HG03196 (cell line): ENCODE results near the gene SDSL.

Source experiments
- ATAC-seq: cut with Tn5 transposase; IDR thresholded peaks from one replicate; pipeline ENCODE4 v1.9.1; 2021; ENCODE audit not compliant: unreplicated experiment

The SDSL gene

DNA sequence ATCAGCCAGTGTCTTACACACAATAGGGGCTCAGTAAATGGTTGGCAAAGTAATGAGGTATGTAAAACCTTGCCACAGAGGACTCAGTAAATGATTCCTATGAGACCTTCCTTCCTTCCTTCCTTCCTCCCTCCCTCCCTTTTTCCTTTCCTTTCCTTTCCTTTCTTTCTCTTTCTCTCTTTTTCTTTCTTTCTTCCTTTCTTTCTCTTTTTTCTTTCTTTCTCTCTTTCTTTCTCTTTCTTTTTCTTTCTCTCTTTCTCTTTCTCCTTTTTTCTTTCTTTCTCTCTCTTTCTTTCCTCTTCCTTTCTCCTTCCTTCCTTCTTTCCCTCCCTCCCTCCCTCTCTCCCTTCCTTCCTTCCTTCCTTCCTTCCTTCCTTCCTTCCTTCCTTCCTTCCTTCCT lies 26.0 kb upstream of the SDSL start:
- no peak for ATAC-seq

DNA sequence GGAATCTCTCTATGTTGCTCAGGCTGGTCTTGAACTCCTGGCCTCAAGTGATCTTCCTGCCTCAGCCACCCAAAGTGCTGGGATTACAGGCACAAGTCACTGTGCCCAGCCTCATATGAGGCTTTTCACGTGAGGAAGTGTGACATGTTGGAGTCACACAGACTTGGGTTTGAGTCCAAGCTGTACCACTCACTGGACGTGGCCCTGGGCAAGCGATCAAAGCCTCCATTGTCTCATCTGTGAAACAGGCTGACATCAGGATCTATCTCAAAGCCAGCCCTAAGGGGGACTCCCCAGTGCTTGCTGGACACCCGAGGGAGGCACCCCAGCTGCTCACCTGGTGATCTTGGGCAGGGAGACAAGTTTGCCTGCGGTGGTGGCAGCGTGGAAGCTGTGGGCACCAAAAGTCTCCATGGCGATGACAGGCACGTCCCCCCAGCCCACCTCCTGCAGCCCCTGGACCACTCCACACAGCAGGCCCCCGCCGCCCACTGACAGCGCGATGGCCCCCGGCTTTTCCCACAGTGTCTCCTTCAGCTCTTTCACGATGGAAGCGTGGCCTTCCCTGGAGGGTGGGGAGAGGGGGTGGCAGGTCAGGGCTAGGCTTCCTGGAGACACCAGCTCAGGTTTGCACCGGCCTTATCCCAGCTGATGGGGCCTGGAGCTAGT lies 25.2 kb upstream of the SDSL start:
- ATAC-seq: no peak

DNA sequence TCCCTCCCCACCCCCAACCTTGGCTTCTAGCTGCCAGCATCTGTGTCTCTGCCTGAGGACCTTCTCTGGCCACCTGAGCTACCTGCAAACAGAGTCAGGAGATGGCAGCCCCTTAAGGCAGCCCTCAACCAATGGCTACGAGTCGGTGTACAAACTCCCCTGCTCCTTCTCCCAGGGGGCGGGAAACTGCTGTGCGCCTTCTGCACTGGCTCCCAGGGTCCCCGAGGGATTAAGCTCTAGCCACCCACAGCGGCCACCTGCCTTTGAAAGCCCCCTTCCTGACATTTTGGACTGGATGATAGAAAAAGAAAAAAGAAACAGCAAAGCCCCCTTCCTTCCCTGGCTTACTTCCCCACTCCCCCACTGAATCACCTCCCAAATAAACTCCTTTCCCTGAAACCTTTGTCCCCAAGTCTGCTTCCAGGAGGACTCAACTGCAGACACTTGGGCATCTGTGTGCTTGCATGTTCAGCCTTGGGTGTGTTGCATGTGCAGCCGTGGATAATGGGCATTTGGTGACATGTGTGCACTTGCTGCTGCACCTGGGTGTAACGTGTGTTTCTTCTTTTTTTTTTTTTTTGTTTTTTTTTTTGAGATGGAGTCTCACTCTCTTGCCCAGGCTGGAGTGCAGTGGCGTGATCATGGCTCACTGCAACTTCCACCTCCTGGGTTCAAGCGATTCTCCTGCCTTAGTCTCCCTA lies 24.5 kb upstream of the SDSL start:
- no peak for ATAC-seq

DNA sequence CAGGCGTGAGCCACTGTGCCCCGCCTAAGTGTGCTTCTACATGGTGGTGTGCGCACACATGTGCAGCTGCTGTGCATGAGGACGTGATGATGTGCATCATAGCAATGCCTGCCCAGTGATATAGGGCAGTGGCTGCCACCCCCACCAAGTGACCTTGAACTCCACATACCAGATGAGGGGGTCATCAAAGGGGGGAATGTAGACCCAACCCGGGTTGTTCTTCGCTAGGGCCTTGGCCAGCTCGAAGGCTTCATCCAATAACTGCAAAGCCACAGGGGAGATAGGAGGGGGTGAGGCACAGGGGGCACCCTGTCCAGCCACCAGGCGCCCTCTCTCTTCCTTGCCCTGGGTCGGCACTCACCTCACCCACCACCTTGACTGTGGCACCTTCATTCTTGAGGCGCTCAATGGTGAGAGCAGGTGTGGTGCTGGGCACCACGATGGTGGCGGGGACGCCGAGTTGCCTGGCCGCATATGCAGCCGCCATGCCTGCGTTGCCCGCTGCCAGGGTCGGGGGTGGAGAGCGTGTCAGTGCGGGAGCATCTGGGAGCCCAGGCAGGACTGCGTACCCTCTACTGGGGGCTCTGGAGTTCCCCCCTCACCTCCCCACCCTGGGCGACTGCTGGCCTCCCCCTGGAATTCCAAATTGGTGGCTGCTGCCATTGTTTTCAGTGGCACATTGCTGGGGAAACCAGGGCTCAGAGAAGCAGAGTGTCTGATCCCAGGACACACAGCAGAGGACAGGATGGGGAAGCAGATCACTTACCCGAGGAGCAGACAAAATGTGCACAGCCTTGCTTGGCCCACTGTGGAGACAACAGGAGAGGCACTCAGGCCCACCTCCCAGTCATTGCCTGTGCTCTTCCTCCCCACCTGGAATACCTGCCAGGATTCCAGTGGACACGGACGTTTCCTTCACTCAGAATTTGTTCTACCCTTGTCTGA lies 23.6 kb upstream of the SDSL start:
- ATAC-seq: no peak

DNA sequence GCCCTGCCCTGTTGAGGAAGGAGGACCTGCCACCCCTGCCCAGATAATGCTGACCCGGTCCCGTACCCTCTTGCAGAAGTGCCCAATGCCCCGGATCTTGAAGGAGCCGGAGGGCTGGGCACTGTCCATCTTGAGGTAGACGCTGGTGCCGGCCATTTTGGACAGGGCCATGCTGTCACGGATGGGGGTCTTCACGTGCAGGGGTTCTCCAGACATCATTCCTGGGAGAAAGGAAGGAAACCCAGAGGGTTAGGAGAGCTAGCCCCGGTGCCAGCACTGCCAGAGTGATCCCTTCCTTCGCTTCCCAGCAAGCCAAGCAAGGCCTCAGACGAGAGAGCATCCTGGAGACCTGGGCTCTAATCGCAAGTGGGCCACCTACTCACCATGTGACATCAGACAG lies 22.7 kb upstream of the SDSL start:
- ATAC-seq: no peak

DNA sequence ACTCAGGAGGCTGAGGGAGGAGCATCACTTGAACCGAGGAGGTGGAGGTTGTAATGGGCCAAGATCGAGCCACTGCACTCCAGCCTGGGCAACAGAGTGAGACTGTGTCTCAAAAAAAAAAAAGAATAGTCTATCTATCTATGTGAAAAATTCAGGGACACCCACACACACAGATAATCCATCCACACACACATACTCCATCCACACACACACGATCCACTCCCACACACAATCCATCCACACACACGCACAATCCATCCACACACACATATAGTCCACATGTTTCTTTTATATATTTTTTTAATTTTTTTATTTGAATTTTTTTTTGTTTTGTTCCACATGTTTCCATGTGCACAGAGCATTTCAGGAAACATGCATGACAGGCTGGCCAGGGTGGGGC lies 21.8 kb upstream of the SDSL start:
- ATAC-seq: no peak

DNA sequence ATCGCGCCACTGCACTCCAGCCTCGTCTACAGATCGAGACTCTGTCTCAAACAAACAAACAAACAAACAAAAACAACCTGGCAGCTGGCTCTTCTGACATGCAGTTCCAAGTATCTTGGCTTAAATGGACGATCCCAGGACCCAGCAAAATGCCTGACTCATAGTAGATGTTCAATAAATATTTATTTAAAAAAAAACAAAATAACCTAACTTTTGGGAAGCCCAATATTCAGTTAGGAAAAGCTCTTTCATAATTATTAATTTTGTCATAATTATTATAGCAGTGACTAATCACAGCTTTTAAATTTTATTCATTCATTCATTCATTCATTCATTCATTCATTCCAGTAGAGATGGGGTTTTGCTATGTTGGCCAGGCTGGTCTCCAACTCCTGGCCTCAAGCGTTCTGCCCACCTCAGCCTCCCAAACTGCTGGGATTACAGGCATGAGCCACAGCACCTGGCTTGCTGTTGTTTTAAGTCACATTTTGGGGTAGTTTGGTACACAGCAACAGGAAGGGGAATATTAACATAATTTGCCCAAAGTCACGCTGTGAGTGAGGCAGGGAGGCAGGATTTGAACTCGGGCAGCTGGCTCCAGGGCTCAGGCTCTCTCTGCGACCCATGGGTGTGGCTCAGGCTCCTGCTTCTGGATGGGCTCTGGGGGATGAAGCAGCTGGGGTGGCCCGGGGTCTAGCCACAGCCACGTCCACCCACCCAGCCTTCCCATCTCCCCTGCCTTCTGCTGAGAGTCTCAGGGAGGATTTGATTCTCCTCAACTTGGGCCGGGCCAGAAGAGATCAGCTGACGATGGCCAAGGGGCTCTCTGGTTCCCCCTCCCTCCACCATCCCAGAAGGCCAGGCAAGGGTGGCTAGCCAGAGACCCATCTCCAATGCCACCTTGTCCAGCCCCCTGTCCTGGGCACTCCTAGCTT lies 20.8 kb upstream of the SDSL start:
- ATAC-seq: no peak

DNA sequence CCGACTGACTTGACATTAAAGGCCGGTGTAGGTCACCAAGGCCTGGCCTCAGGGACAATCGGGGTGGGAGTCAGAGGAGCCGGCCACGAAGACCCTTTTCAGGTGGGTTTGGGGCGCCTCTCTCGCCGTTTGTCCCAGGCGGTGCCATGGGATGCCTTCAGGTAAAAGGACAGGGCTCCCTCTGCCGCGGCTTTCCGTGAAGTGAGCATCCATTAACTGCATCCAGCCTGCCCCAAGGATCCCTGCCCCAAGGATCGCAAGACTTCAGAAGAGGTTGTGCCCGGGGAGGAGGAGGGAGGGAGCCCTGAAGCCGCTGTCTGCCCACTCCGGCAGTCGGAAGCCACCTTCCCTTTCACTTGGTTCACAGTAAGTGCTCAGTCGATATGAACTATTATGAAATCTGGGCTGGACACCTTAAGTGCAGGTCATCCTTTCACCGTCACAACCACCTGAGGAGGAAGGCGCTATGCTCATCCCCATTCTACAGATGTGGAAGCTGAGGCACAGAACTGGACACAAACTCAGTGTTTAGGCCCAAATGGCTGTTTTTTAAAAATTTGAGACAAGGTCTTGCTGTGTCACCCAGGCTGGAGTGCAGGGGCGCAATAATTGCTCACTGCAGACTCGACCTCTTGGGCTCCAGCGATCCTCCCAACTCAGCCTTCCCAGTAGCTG lies 19.5 kb upstream of the SDSL start:
- ATAC-seq: no peak

DNA sequence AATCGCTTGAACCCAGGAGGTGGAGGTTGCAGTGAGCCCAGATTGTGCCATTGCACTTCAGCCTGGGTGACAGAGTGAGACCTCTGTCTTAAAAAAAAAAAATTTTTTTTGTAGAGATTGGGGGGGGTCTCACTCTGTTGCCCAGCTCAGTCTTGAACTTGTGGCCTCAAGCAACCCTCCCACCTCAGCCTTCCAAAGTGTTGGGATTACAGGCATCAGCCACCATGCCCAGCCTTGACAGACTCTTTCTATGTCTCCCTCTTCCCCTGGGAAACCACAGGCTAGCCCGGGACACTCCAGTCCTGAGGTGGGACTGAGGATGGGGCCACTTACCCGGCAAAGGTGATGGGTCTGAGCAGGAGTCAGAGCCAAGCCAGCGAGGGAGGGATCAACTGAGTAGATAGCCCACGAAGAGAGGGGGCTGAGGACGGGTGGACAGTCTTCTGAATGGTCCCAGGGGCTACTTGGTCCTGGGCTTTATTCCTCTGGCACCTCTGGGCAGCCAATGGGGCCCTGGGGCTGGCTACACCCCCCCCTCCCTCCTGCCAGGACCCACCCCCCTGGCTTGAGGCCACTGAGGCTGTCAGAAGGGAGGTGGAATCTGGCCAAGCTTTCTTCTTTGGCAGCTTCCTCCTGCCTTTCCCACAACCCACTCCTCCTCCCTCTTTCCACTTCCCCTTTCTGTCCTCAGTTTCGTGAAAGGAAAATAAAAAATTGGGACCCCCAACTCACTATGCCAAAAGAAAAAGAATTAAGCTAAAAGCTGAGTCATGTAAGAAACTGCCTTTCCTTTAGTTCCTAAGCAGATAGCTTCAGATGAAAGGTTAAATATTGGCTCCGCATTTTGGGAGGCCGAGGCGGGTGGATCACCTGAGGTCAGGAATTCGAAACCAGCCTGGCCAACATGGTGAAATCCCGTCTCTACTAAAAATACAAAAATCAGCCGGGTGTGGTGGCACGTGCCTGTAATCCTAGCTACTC lies 18.5 kb upstream of the SDSL start, which contains the start of gene SDS:
TSS of gene SDS (minus strand) at position 453 of the 981 bp plus-strand sequence. CDS start 4,179 bp downstream, outside the sequence.
- no peak for ATAC-seq

DNA sequence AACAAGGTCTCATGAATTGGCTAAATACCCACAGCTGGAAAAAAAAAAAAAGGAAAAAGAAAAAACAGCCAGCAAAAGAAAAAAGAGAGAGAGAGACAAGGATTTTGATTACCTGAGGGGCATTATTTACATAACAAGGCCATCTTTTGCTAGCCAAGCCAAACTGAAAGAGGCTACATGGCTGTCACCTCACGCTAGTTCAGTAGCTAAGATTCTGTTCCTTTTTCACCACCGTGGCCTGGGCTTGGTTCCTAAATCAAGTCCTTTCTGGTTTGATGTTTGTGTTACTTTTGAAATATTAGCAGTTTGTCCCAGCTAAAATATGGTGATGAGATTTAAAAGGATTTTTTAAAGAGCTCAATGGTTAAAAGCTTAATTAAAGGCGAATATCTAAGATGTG lies 16.5 kb upstream of the SDSL start:
- no peak for ATAC-seq

DNA sequence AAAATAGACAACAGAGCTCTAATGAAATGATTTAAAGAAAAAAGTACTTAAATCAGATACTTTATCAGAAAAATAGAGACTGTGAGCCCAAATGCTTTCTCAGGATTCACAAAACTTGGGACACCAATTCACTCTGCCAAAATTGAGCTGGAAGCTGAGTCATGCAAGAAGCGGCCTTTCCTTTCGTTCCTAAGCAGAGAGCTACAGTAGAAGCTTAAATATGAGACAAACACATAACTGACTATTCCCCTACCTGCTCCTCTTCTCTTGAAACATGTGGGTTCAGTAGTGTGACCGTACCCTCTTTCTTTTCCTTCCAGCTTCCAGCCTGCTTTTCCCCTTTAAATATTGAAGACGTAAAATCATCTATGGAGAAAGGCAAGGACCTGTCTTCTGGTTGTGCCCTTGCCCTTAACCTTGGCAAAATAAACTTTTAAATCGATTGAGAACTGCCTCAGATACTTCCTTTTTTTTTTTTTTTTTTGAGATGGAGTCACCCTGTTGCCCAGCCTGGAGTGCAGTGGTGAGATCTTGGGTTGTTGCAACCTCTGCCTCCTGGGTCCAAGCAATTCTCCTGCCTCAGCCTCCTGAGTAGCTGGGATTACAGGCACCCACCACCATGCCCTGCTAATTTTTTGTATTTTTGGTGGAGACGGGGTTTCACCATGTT lies 14.1 kb upstream of the SDSL start:
- no peak for ATAC-seq

DNA sequence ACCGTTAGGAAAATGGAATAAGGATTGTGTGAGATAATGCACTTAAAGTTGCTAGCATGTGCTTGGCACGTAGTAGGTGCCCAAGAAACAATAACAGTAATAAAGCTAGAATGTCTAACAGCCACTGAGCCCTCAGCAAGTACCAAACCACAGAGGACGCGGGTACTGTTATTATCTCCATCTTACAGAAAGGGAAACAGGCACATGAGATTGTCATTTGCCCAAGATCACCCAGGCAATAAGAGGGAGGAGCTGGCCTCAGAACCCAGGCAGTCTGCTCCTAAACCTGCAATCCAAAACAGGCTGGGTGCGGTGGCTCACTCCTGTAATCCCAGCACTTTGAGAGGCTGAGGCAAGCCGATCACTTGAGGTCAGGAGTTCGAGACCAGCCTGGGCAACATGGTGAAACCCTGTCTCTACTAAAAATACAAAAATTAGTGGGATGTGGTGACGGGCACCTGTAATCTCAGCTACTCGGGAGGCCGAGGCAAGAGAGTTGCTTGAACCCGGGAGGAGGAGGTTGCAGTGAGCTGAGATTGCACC lies 13.4 kb upstream of the SDSL start:
- ATAC-seq: no peak

DNA sequence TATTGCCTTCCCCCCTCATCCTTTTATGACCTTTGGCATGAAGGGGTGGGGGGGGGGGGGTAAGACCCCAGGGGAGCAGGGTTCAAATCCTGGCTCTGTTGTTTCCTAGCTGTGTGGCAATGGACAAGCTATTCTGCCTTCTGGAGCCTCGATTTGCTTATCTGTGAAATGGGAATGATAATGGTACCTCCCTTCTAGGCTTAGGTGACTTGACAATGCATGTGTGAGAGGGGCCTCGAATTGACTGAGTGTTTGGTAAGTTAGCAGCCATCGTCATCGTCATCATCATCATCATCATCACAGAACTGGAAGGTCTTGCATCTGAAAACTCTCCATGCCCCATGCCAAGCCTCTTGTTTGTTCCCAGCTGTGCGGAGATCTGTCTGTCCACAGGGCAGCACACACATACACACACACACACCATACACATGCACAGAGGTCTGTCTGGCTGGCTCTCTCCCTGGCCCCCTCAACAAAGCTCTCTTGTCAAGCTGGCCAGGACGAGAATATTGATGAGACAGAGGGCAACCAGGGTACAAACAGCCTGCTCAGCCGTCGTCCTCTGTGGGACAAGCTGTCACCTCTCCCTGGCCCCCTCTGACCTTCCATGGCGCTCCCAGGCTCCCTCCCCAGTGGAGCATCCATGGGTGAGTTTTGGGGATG lies 12.6 kb upstream of the SDSL start:
- no peak for ATAC-seq

DNA sequence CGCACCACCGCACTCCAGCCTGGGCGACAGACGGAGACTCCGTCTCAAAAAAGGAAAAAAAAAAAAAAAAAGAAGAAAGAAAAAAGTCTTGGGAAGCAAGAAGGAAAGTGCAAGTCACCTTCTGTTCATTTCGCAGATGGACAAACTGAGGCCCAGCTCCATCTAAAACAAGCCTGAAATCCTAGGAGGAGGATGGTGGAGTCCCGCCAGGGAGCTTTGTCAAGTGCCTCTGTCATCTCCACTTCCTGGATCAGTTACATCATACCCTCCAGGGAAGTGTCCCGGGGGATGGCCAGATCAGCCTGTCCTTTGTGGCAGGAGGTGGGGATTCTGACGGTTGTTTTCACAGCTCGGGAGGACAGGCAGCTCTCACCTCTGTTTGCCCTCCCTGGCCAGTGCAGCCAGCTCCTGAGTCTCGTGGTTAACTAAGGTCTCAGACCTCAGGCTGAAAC lies 8.7 kb upstream of the SDSL start:
- ATAC-seq: no peak

DNA sequence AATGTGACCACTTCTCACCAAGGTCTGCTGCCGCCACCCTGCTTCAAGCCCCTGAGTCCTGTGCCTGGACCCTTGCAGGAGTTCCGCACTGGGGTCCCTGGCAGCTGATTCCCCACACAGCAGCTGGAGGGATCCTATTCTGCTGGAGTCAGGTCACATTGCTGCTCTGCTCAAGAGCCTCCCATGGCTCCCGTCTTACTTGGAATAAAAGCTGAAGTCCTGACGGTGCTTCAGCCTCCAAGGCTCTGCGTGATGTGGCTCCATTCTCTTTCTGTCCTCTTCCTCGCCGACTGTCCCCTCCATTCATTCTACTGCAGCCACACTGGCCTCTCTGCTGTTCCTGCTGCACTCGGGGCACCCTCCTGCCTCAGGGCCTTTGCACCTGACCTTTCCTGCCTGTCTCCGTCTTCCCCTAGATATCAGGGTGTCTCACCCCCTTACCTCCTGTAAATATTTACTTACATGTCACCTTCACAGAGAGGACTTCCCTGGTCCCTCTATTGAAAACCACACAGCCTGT lies 7.6 kb upstream of the SDSL start:
- no peak for ATAC-seq

DNA sequence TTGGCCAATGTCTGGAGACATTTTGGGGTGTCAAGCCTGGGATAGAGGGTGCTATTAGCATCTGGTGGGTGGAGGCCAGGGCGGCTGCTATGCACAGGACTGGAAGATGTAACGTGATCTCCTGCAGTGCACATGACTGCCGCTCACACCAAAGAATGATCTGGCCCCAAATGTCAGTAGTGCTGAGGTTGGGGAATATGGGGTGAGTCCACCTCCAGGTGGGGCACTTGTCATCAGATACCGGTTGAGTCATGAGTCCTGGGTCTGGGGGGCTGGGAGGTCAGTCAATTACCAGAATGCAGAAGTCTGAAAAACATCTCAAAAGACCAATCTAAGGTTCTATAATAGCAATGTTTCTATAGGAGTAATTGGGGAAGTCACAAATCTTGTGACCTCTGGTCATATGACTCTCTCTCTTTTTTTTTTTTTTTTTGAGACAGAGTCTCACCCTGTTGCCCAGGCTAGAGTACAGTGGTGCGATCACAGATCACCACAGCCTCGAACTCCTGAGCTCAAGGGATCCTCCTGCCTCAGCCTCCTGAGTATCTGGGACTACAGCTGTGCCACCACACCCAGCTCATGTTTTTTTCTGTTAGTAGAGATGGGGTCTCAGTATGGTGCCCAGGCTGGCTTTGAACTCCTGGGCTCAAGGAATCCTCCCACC lies 6.0 kb upstream of the SDSL start:
- ATAC-seq: no peak
